HEK293 (cell line): ENCODE results near the gene SLC2A14.

Source experiments
- CTCF ChIA-PET: fragments of 350-600 bp; formaldehyde crosslinking; extraction: SDS; loops from one replicate; lab custom pipeline; 2021; ENCODE audit warnings: antibody characterized with exemption; lab: Yijun Ruan, JAX
- POLR2A ChIA-PET: fragments of 300-600 bp; formaldehyde crosslinking; extraction: SDS; loops from one replicate; lab custom pipeline; 2020; ENCODE audit warnings: antibody characterized with exemption, inconsistent platforms; lab: Yijun Ruan, JAX
- H3K27ac ChIP-seq: fragments of 200-500 bp; sonication (Bioruptor generic); 2 replicates; pipeline ENCODE4 v1.5.1; 2014; ENCODE audit warnings: low read depth, low read length, control low read depth, inconsistent platforms; ENCODE audit errors: extremely low read depth
- H3K36me3 ChIP-seq, 2 experiments: fragments of 200-500 bp in 1 of 2; sonication (Bioruptor generic) in 1 of 2; 1 replicate in 1 of 2; 2 replicates in 1 of 2; pipeline ENCODE4 v1.5.1; 2014 to 2017; ENCODE audit warnings: inconsistent platforms in 2 of 2, low read length in 2 of 2; ENCODE audit not compliant: control insufficient read depth in 2 of 2, insufficient read depth in 1 of 2
- H3K4me1 ChIP-seq: fragments of 200-500 bp; sonication (Bioruptor generic); 2 replicates; pipeline ENCODE4 v1.5.1; 2014; ENCODE audit warnings: mild to moderate bottlenecking, low read length, inconsistent platforms; ENCODE audit not compliant: control insufficient read depth, insufficient read depth
- H3K4me3 ChIP-seq: 2 replicates; pipeline ENCODE4 v1.5.1; 2011; ENCODE audit warnings: low read depth, mild to moderate bottlenecking, control low read depth, low read length, moderate library complexity
- H3K9me3 ChIP-seq: fragments of 200-500 bp; sonication (Bioruptor generic); 2 replicates; pipeline ENCODE4 v1.5.1; 2014; ENCODE audit warnings: low read depth, low read length, inconsistent platforms; ENCODE audit not compliant: control insufficient read depth, insufficient read depth
- KLF1 ChIP-seq: fragments of 450-650 bp; formaldehyde crosslinking; IDR thresholded peaks from 2 replicates; pipeline ENCODE4 v1.5.1; 2016; ENCODE audit warnings: missing biosample characterization, missing genetic modification characterization
- KLF7 ChIP-seq: fragments of 450-650 bp; formaldehyde crosslinking; IDR thresholded peaks from 2 replicates; pipeline ENCODE4 v1.5.1; 2016; ENCODE audit warnings: missing biosample characterization, missing genetic modification characterization, borderline replicate concordance
- KLF9 ChIP-seq: fragments of 450-650 bp; formaldehyde crosslinking; IDR thresholded peaks from 2 replicates; pipeline ENCODE4 v1.5.1; 2016; ENCODE audit warnings: missing biosample characterization, missing genetic modification characterization, low read depth
- OSR2 ChIP-seq: fragments of 450-650 bp; formaldehyde crosslinking; IDR thresholded peaks from 2 replicates; pipeline ENCODE4 v1.5.1; 2016; ENCODE audit warnings: missing biosample characterization, missing genetic modification characterization
- OVOL3 ChIP-seq: fragments of 450-650 bp; formaldehyde crosslinking; IDR thresholded peaks from 2 replicates; pipeline ENCODE4 v1.5.1; 2016; ENCODE audit warnings: missing biosample characterization, missing genetic modification characterization
- SALL2 ChIP-seq: fragments of 450-650 bp; formaldehyde crosslinking; IDR thresholded peaks from 2 replicates; pipeline ENCODE4 v1.5.0; 2017; ENCODE audit warnings: missing biosample characterization, mild to moderate bottlenecking, missing genetic modification characterization, borderline replicate concordance
- SETDB1 ChIP-seq: IDR thresholded peaks from one replicate; pipeline ENCODE4 v1.6.1; 2017; ENCODE audit warnings: mild to moderate bottlenecking, low read length, moderate library complexity, mixed read lengths; ENCODE audit not compliant: insufficient read length
- ZBTB8A ChIP-seq: fragments of 450-650 bp; formaldehyde crosslinking; IDR thresholded peaks from 2 replicates; pipeline ENCODE4 v1.5.1; 2016; ENCODE audit warnings: missing biosample characterization, missing genetic modification characterization
- ZNF10 ChIP-seq: fragments of 450-650 bp; formaldehyde crosslinking; IDR thresholded peaks from 2 replicates; pipeline ENCODE4 v1.5.1; 2017; ENCODE audit warnings: missing biosample characterization, missing genetic modification characterization
- ZNF140 ChIP-seq: fragments of 450-650 bp; formaldehyde crosslinking; IDR thresholded peaks from 2 replicates; pipeline ENCODE4 v1.5.1; 2016; ENCODE audit warnings: missing biosample characterization, missing genetic modification characterization
- ZNF16 ChIP-seq: fragments of 450-650 bp; formaldehyde crosslinking; IDR thresholded peaks from 2 replicates; pipeline ENCODE4 v1.5.1; 2016; ENCODE audit warnings: low read depth, missing biosample characterization, missing genetic modification characterization
- ZNF175 ChIP-seq: fragments of 450-650 bp; formaldehyde crosslinking; IDR thresholded peaks from 2 replicates; pipeline ENCODE4 v1.5.1; 2016; ENCODE audit warnings: missing biosample characterization, missing genetic modification characterization
- ZNF184 ChIP-seq: fragments of 450-650 bp; IDR thresholded peaks from 2 replicates; pipeline ENCODE4 v1.5.1; 2018; ENCODE audit warnings: missing biosample characterization, mild to moderate bottlenecking, missing genetic modification characterization
- ZNF202 ChIP-seq: fragments of 450-650 bp; formaldehyde crosslinking; IDR thresholded peaks from 2 replicates; pipeline ENCODE4 v1.5.1; 2016; ENCODE audit warnings: missing biosample characterization, missing genetic modification characterization, borderline replicate concordance
- ZNF23 ChIP-seq: fragments of 450-650 bp; formaldehyde crosslinking; IDR thresholded peaks from 2 replicates; pipeline ENCODE4 v1.5.1; 2016; ENCODE audit warnings: missing biosample characterization, missing genetic modification characterization, borderline replicate concordance
- ZNF324 ChIP-seq: fragments of 450-650 bp; formaldehyde crosslinking; IDR thresholded peaks from 2 replicates; pipeline ENCODE4 v1.5.1; 2016; ENCODE audit warnings: missing biosample characterization, missing genetic modification characterization
- ZNF341 ChIP-seq: fragments of 450-650 bp; formaldehyde crosslinking; IDR thresholded peaks from 2 replicates; pipeline ENCODE4; 2016; ENCODE audit warnings: low read depth, missing biosample characterization, missing genetic modification characterization
- ZNF558 ChIP-seq: fragments of 450-650 bp; formaldehyde crosslinking; IDR thresholded peaks from 2 replicates; pipeline ENCODE4 v1.5.1; 2016; ENCODE audit warnings: missing biosample characterization, missing genetic modification characterization
- ZNF561 ChIP-seq: fragments of 450-650 bp; IDR thresholded peaks from 2 replicates; pipeline ENCODE4 v1.5.1; 2018; ENCODE audit warnings: missing biosample characterization, missing genetic modification characterization, borderline replicate concordance
- ZNF585B ChIP-seq: fragments of 450-650 bp; formaldehyde crosslinking; IDR thresholded peaks from 2 replicates; pipeline ENCODE4 v1.5.1; 2016; ENCODE audit warnings: missing biosample characterization, missing genetic modification characterization
- ZNF600 ChIP-seq: fragments of 450-650 bp; formaldehyde crosslinking; IDR thresholded peaks from 2 replicates; pipeline ENCODE4 v1.5.1; 2016; ENCODE audit warnings: missing biosample characterization, missing genetic modification characterization
- ZNF610 ChIP-seq: fragments of 450-650 bp; formaldehyde crosslinking; IDR thresholded peaks from 2 replicates; pipeline ENCODE4 v1.5.1; 2016; ENCODE audit warnings: missing biosample characterization, missing genetic modification characterization, borderline replicate concordance
- TF ChIP-seq, protein P1 (sequence below): fragments of 450-650 bp; formaldehyde crosslinking; IDR thresholded peaks from 2 replicates; pipeline ENCODE4 v1.5.1; 2016; ENCODE audit warnings: missing biosample characterization, missing genetic modification characterization
- TF ChIP-seq, protein P2 (sequence below): fragments of 450-650 bp; formaldehyde crosslinking; IDR thresholded peaks from 2 replicates; pipeline ENCODE4 v1.5.1; 2016; ENCODE audit warnings: missing biosample characterization, missing genetic modification characterization
- TF ChIP-seq, protein P3 (sequence below): fragments of 450-650 bp; formaldehyde crosslinking; IDR thresholded peaks from 2 replicates; pipeline ENCODE4 v1.5.1; 2016; ENCODE audit warnings: missing biosample characterization, missing genetic modification characterization
- TF ChIP-seq, protein P4 (sequence below): fragments of 450-650 bp; formaldehyde crosslinking; IDR thresholded peaks from 2 replicates; pipeline ENCODE4 v1.5.1; 2016; ENCODE audit warnings: missing biosample characterization, missing genetic modification characterization
- TF ChIP-seq, protein P5 (sequence below): fragments of 450-650 bp; formaldehyde crosslinking; IDR thresholded peaks from 2 replicates; pipeline ENCODE4 v1.5.1; 2016; ENCODE audit warnings: missing biosample characterization, missing genetic modification characterization, borderline replicate concordance

Gene SLC2A14

DNA sequence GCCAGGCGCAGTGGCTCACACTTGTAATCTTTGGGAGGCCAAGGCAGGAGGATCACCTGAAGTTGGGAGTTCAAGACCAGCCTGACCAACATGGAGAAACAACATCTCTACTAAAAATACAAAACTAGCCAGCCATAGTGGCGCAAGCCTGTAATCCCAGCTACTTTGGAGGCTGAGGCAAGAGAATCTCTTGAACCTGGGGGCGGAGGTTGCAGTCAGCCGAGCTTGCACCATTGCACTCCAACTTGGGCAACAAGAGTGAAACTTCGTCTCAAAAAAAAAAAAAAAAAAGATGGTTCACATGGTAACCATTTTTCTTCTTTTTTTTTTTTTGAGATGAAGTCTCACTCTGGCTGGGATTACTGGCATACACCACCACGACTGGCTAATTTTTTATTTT is 35.3 kb downstream of the SLC2A14 start:
- TF ChIP-seq ZNF16 (tag by site-specific recombination) (no peak), OSR2 (tag by site-specific recombination) (no peak), SETDB1 (no peak), ZNF10 (tag by site-specific recombination) (no peak), ZNF175 (tag by site-specific recombination) (no peak), ZNF184 (tag by site-specific recombination) (no peak), ZNF324 (tag by site-specific recombination) (no peak), ZNF23 (tag by site-specific recombination) (no peak), ZNF558 (no peak), ZNF585B (no peak), ZNF600 (tag by site-specific recombination) (no peak)
- TF ChIP-seq, protein P1, sequence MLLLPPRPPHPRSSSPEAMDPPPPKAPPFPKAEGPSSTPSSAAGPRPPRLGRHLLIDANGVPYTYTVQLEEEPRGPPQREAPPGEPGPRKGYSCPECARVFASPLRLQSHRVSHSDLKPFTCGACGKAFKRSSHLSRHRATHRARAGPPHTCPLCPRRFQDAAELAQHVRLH: no peak
- TF ChIP-seq, protein P2, sequence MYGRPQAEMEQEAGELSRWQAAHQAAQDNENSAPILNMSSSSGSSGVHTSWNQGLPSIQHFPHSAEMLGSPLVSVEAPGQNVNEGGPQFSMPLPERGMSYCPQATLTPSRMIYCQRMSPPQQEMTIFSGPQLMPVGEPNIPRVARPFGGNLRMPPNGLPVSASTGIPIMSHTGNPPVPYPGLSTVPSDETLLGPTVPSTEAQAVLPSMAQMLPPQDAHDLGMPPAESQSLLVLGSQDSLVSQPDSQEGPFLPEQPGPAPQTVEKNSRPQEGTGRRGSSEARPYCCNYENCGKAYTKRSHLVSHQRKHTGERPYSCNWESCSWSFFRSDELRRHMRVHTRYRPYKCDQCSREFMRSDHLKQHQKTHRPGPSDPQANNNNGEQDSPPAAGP: no peak
- TF ChIP-seq, protein P3, sequence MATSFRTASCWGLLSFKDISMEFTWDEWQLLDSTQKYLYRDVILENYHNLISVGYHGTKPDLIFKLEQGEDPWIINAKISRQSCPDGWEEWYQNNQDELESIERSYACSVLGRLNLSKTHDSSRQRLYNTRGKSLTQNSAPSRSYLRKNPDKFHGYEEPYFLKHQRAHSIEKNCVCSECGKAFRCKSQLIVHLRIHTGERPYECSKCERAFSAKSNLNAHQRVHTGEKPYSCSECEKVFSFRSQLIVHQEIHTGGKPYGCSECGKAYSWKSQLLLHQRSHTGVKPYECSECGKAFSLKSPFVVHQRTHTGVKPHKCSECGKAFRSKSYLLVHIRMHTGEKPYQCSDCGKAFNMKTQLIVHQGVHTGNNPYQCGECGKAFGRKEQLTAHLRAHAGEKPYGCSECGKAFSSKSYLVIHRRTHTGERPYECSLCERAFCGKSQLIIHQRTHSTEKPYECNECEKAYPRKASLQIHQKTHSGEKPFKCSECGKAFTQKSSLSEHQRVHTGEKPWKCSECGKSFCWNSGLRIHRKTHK (tag by site-specific recombination): no peak
- TF ChIP-seq, protein P4, sequence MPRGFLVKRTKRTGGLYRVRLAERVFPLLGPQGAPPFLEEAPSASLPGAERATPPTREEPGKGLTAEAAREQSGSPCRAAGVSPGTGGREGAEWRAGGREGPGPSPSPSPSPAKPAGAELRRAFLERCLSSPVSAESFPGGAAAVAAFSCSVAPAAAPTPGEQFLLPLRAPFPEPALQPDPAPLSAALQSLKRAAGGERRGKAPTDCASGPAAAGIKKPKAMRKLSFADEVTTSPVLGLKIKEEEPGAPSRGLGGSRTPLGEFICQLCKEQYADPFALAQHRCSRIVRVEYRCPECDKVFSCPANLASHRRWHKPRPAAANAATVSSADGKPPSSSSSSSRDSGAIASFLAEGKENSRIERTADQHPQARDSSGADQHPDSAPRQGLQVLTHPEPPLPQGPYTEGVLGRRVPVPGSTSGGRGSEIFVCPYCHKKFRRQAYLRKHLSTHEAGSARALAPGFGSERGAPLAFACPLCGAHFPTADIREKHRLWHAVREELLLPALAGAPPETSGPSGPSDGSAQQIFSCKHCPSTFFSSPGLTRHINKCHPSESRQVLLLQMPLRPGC (tag by site-specific recombination): no peak
- no peak overlapping the region for H3K4me3 ChIP-seq
- no peaks in the 10 kb centered on the region for H3K36me3 ChIP-seq
- H3K27ac ChIP-seq: no peak overlapping the region
- ChIA-PET CTCF (interaction anchor here (0.7 to 1.2 kb wide), 2 partner anchors 23 to 71 kb away, joined by 4 read pairs; no protein-coding TSS in a partner anchor), POLR2A (no interaction called here)
- no peaks in the 10 kb centered on the region for H3K9me3 ChIP-seq
- no peaks in the 10 kb centered on the region for H3K4me1 ChIP-seq

DNA sequence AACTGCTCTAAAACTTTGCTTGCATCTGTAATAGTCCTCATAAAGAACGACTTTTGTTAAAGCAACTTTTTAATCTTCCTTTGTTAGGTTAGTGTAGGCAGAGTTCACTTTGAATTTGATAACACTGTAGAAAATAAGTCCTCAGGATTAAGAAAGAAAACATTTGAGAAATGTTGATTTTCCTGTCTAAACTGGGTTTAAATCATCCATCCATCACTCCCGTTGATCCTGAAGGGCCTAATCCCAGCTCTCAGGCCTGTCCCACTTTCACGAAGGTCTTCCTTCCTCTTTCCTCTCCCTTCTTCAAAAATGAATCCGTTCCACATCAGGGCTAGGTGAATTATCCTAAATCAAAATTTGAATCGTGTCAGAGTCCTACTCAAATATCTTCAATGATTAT is 36.9 kb downstream of the SLC2A14 start:
- Histone ChIP-seq H3K36me3 (no peaks in the 10 kb centered on the region), H3K4me3 (no peak overlapping the region), H3K27ac (no peak overlapping the region), H3K9me3 (no peaks in the 10 kb centered on the region), H3K4me1 (no peaks in the 10 kb centered on the region)
- ChIA-PET CTCF (interaction anchor here (0.8 to 1.3 kb wide), 3 partner anchors 24 to 159 kb away, joined by 3 to 7 read pairs (median 3); no protein-coding TSS in a partner anchor), POLR2A (no interaction called here)
- TF ChIP-seq, protein P5, sequence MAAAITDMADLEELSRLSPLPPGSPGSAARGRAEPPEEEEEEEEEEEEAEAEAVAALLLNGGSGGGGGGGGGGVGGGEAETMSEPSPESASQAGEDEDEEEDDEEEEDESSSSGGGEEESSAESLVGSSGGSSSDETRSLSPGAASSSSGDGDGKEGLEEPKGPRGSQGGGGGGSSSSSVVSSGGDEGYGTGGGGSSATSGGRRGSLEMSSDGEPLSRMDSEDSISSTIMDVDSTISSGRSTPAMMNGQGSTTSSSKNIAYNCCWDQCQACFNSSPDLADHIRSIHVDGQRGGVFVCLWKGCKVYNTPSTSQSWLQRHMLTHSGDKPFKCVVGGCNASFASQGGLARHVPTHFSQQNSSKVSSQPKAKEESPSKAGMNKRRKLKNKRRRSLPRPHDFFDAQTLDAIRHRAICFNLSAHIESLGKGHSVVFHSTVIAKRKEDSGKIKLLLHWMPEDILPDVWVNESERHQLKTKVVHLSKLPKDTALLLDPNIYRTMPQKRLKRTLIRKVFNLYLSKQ: no peak

DNA sequence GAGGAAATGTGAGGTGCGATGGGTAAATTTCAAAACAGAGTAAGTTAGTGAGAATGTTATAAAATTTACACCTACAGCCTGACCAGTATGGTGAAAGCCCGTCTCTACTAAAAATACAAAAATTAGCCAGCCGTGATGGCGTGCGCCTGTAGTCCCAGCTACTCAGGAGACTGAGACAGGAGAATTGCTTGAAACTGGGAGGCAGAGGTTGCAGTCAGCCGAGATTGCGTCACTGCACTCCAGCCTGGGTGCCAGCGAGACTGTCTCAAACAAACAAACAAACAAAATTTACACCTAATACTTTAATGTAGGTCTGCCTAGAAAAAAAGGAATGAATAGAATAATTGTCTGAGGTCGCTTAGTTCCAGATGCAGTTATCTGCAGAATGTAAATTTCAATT is 37.6 kb downstream of the SLC2A14 start:
- ChIA-PET CTCF (interaction anchor here (0.6 to 1.3 kb wide), 6 partner anchors 25 to 633 kb away, joined by 3 to 7 read pairs (median 3); no protein-coding TSS in a partner anchor), POLR2A (interaction anchor here (0.7 kb wide), 1 partner anchor 25 kb away, joined by 3 read pairs; no protein-coding TSS in a partner anchor)
- Histone ChIP-seq H3K4me3 (no peak overlapping the region), H3K9me3 (no peaks in the 10 kb centered on the region), H3K36me3 (no peaks in the 10 kb centered on the region), H3K27ac (no peak overlapping the region), H3K4me1 (no peaks in the 10 kb centered on the region)
- TF ChIP-seq ZBTB8A (no peak), ZNF561 (tag by site-specific recombination) (no peak), ZNF202 (tag by site-specific recombination) (no peak), SALL2 (no peak), ZNF341 (tag by site-specific recombination) (no peak), KLF9 (tag by site-specific recombination) (no peak), KLF7 (tag by site-specific recombination) (no peak), KLF1 (no peak), ZNF610 (tag by site-specific recombination) (no peak), ZNF140 (no peak), OVOL3 (no peak)
